GM10847 (cell line): Measurements from ENCODE around the gene IQSEC3.

Source experiments
- POLR2A ChIP-seq: IDR thresholded peaks from 2 replicates; pipeline ENCODE4 v1.6.1; 2011; ENCODE audit not compliant: insufficient read length; ENCODE audit errors: extremely low read depth

The IQSEC3 gene

GRCh38 chr12:85191-85666 is 18.7 kb downstream of the IQSEC3 start:
- TF ChIP-seq POLR2A = no peak

- TF ChIP-seq POLR2A = no peak
Measured at GRCh38 chr12:87315-87714, 20.7 kb downstream of the IQSEC3 start.

- no peak for TF ChIP-seq POLR2A
Measured at GRCh38 chr12:87856-88255, 21.3 kb downstream of the IQSEC3 start.

GRCh38 chr12:89653-90052 is 23.1 kb downstream of the IQSEC3 start:
- TF ChIP-seq POLR2A = no peak

- no peak for TF ChIP-seq POLR2A
Measured at GRCh38 chr12:91213-91612, 24.6 kb downstream of the IQSEC3 start.

GRCh38 chr12:93266-94005 is 26.9 kb downstream of the IQSEC3 start:
- no peak for TF ChIP-seq POLR2A

GRCh38 chr12:96543-96942 is 30.0 kb downstream of the IQSEC3 start:
- TF ChIP-seq POLR2A = no peak

GRCh38 chr12:98924-99352 is 32.4 kb downstream of the IQSEC3 start:
- TF ChIP-seq POLR2A = no peak

GRCh38 chr12:99605-100004 is 33.0 kb downstream of the IQSEC3 start:
- no peak for TF ChIP-seq POLR2A

- TF ChIP-seq POLR2A = no peak
Measured at GRCh38 chr12:101969-102878, 35.7 kb downstream of the IQSEC3 start.

GRCh38 chr12:102879-103168 is 36.3 kb downstream of the IQSEC3 start:
- TF ChIP-seq POLR2A = no peak

GRCh38 chr12:103169-103981 is 36.8 kb downstream of the IQSEC3 start:
- TF ChIP-seq POLR2A = no peak

GRCh38 chr12:104551-105081 is 38.0 kb downstream of the IQSEC3 start:
- TF ChIP-seq POLR2A = no peak

- TF ChIP-seq POLR2A = no peak
Measured at GRCh38 chr12:105696-106095, 39.1 kb downstream of the IQSEC3 start.

- TF ChIP-seq POLR2A = no peak
Measured at GRCh38 chr12:106118-106591, 39.6 kb downstream of the IQSEC3 start.

GRCh38 chr12:108594-108993 is 42.0 kb downstream of the IQSEC3 start:
- no peak for TF ChIP-seq POLR2A

- no peak for TF ChIP-seq POLR2A
Measured at GRCh38 chr12:109446-109845, 42.9 kb downstream of the IQSEC3 start.
